ENCODE results near the gene OR2AG1.

The OR2AG1 gene

GRCh38 chr11:6828103-6828502 is 45.3 kb downstream of the OR2AG1 start:
- no peak for TF ChIP-seq CTCF (IDR thresholded peaks at IDR 0.05)

- TF ChIP-seq CTCF (IDR thresholded peaks at IDR 0.05), result no peak
Observed at GRCh38 chr11:6833356-6833755, 50.5 kb downstream of the OR2AG1 start.

GRCh38 chr11:6834021-6834420 is 51.2 kb downstream of the OR2AG1 start:
- TF ChIP-seq CTCF (IDR thresholded peaks at IDR 0.05), result no peak
